Posterior vena cava (tissue), 2 donors: Measurements from ENCODE around the gene HBA1. TPM values are rescaled to one million over a fixed set of nuclear protein-coding genes. Genes with fewer than 3 reads are reported as not detected.
A peak's percentile ranks its signal among the peaks of the same experiment; 100 is the strongest.
"Not testable (repeated sequence)": the region's sequence is repeated elsewhere in the genome, so short reads cannot be mapped to it uniquely, and the experiment has no call there.

Source experiments
- DNase-seq: peaks from one replicate; pipeline ENCODE4 v3.0.0-alpha.2; 2020; ENCODE audit warnings: low spot score
- intact Hi-C, 2 donors: fragments of 100-400 bp; cut with DNase I; formaldehyde crosslinking; loops; one replicate each; pipeline versions ENCODE4 v1.14.1 to v1.14.2; 2022 to 2023
- total RNA-seq, 2 donors: library from RNA; stranded (reverse); fragmentation: NEBNext Ultra II Directional; extraction: Animal tissue kit (Norgen Biotek cat#: 25700); gene quantifications; one replicate each; pipeline ENCODE4 v1.2.1, GENCODE V29; 2021
- donor health status: DM: yes; HTN: yes; CAD: no.
- donor health status: DM: yes; HTN: yes; CAD: no.

The HBA1 gene
- total RNA-seq, 2 donors from 2014 or later = 878 to 2,742 TPM

- peak; percentile 63 for DNase-seq
- intact Hi-C loops = loop anchor here in 1 of 2 donors (1.0 kb wide), 1 partner anchor 21 kb away; no protein-coding TSS in a partner anchor
Observed at GRCh38 chr16:154217-155030, 22.1 kb upstream of the HBA1 start.

GRCh38 chr16:155031-155398 is 21.5 kb upstream of the HBA1 start:
- DNase-seq = peak; percentile 60
- intact Hi-C loops = no loop called here

- intact Hi-C loops = no loop called here
- peak; percentile 44 for DNase-seq
Observed at GRCh38 chr16:159136-159849, 17.2 kb upstream of the HBA1 start.

GRCh38 chr16:160242-160641 is 16.2 kb upstream of the HBA1 start:
- intact Hi-C loops = not testable (repeated sequence)

GRCh38 chr16:160691-161190 is 15.7 kb upstream of the HBA1 start:
- intact Hi-C loops = no loop called here
- peak; percentile 62 for DNase-seq

More at GRCh38 chr16:160242-160641, 16.2 kb upstream of the HBA1 start:
- DNase-seq = peak; percentile 31

- intact Hi-C loops = no loop called here
Observed at GRCh38 chr16:162271-162991, 14.0 kb upstream of the HBA1 start.

DNA sequence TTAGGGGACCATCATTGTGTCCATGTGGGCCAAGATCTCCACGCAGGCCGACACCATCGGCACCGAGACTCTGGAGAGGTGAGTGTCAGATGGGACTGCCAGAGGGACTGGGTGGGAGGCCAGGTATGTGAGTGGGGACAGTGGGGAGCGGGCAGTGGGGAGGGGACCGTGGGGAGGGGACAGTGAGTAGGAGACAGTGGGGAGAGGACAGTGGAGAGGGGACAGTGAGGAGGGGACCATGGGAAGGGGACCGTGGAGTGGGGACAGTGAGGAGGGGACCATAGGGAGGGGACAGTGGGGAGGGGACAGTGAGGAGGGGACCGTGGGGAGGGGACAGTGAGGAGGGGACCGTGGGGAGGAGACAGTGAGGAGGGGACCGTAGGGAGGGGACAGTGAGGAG is 13.3 kb upstream of the HBA1 start:
- intact Hi-C loops, DNase-seq: not testable (repeated sequence)

More at GRCh38 chr16:162271-162991, 14.0 kb upstream of the HBA1 start:
- no peak for DNase-seq

- intact Hi-C loops, DNase-seq: not testable (repeated sequence)
Observed at GRCh38 chr16:163696-164095, 12.8 kb upstream of the HBA1 start.

DNA sequence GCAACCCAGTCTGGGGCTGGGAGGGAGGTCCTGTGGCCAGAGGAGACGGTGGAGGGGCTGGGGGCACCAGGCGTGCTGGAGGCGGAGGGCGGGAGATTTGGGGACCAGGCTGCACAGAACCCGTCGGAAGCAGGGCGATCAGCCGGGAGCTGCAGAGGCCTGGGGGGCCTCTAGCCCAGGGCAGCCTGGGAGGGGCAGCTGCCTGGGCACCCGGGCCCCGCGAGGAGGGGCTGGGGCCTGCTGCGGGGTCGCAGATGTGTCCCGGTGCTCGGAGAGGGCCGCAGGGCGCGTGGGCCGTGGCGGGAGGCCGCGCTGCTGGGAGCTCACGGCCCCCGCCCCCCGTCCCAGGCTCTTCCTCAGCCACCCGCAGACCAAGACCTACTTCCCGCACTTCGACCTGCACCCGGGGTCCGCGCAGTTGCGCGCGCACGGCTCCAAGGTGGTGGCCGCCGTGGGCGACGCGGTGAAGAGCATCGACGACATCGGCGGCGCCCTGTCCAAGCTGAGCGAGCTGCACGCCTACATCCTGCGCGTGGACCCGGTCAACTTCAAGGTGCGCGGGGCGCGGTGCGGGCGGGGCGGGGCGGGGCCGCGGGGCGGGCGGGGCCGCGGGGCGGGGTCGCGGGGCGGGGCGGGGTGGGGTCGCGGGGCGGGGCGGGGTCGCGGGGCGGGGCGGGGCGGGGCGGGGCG is 12.2 kb upstream of the HBA1 start:
- intact Hi-C loops = not testable (repeated sequence)

DNA sequence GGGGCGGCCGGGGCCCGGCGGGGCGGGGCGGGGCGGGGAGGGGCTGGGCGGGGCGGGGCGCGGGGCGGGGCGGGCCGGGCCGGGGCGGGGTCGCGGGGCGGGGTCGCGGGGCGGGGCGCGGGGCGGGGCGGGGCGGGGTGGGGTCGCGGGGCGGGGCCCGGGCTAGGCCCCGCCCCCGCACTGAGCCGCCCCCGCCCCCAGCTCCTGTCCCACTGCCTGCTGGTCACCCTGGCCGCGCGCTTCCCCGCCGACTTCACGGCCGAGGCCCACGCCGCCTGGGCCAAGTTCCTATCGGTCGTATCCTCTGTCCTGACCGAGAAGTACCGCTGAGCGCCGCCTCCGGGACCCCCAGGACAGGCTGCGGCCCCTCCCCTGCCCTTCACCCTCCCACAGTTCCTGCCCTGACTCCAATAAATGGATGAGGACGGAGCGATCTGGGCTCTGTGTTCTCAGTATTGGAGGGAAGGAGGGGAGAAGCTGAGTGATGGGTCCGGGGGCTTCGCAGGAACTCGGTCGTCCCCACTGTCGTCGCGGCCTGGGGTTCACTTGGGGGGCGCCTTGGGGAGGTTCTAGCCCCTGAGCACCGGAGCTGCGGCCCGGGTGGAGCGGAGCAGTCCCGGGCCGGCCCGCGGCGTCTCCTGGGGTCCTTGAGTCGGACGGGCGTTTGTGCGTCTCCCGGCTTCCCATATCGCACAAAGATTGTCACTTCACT is 11.5 kb upstream of the HBA1 start:
- no peak for DNase-seq
- intact Hi-C loops = no loop called here

More for the DNA sequence above, 12.2 kb upstream of the HBA1 start:
- not testable (repeated sequence) for DNase-seq

DNA sequence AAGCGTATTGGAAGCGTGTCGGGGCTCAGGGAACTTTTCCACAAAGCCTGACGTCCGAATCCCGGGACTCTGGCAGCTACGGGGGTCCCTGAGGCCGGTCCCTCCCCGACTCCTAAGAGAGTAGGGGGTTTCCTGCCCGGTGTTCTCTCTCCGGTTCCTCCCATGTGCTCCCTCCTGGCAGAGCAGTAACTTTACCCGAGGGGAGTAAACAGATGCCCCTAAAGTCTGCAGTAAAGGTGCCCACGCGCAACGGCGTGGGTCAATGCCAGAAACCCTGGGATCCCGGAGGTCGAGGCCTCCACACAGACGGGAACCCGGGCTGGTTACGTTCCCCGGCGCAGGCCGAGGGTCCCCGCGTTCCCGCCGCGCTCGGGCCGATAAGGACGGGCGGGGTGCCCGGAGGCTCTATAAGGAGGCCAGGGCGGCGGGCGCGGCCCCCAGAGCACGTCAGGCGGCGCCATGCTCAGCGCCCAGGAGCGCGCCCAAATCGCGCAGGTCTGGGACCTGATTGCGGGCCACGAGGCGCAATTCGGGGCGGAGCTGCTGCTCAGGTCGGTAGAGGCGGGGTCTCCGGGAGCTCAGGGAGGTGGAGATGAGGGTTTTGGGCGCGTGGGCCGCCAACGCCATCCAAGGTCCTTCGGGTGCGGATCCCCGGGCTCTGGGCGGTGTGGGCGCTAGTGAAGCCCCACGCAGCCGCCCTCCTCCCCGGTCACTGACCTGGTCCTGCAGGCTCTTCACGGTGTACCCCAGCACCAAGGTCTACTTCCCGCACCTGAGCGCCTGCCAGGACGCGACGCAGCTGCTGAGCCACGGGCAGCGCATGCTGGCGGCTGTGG is 10.7 kb upstream of the HBA1 start, which contains the start of gene HBM:
TSS of gene HBM (plus strand) at position 440 of the 836 bp plus-strand sequence. CDS start at position 460, 20 bp downstream.
- no peak for DNase-seq
- intact Hi-C loops = no loop called here

DNA sequence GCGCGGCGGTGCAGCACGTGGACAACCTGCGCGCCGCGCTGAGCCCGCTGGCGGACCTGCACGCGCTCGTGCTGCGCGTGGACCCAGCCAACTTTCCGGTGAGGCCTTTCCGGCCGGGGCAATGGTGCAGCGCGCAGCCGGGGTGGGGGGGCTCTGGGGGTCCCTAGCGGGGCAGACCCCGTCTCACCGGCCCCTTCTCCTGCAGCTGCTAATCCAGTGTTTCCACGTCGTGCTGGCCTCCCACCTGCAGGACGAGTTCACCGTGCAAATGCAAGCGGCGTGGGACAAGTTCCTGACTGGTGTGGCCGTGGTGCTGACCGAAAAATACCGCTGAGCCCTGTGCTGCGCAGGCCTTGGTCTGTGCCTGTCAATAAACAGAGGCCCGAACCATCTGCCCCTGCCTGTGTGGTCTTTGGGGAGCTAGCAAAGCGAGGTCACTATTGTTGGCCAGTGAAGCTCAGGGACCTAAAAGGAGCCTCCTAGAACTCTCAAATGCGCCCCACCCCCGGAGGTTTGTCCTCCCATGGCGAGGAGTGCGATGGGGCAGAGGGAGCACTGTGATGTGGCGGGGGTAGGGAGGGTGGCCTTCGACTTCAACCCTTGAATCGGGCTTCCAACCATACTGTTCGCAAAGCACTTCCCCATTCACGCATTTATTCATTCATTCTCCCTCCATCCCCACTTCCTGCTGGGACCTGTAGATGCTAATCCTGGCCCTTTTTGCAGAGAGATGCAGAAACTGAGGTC is 9.9 kb upstream of the HBA1 start:
- DNase-seq = no peak
- intact Hi-C loops = no loop called here

- no peak for DNase-seq
- intact Hi-C loops = no loop called here
Observed at GRCh38 chr16:167122-167690, 9.3 kb upstream of the HBA1 start.

DNA sequence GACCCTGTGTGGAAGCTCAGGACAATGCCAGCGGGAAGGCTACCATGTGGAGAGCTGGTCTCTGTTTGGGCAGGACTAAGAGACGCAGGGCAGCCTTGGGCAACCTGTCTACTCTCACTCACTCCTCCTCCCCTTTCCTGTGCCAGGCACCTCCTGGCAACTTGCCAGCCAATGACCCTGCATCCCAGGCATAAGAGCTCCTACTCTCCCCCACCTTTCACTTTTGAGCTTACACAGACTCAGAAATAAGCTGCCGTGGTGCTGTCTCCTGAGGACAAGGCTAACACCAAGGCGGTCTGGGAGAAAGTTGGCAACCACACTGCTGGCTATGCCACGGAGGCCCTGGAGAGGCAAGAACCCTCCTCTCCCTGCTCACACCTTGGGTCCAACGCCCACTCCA is 8.1 kb upstream of the HBA1 start:
- DNase-seq = no peak
- intact Hi-C loops = no loop called here

DNA sequence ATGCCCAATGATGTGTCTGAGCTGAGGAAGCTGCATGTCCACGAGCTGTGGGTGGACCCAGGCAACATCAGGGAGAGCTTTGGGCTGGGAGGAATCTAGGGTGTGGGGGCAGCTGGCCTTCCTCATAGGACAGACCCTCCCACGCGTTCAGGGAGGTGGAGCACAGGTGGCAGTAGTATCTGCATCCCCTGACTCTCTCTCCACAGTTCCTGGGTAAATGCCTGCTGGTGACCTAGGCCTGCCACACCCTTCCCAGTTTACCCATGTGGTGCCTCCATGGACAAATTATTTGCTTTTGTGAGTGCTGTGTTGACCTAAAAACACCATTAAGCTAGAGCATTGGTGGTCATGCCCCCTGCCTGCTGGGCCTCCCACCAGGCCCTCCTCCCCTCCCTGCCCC is 7.5 kb upstream of the HBA1 start:
- intact Hi-C loops = no loop called here
- DNase-seq = no peak

DNA sequence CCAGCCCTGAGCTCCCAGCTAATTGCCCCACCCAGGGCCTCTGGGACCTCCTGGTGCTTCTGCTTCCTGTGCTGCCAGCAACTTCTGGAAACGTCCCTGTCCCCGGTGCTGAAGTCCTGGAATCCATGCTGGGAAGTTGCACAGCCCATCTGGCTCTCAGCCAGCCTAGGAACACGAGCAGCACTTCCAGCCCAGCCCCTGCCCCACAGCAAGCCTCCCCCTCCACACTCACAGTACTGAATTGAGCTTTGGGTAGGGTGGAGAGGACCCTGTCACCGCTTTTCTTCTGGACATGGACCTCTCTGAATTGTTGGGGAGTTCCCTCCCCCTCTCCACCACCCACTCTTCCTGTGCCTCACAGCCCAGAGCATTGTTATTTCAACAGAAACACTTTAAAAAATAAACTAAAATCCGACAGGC is 6.4 kb upstream of the HBA1 start:
- intact Hi-C loops, DNase-seq: not testable (repeated sequence)
